ENCODE measurements around the gene SUSD3. TPM values are rescaled to one million over a fixed set of nuclear protein-coding genes. Genes with fewer than 3 reads are reported as not detected.
"Not testable (repeated sequence)": the region's sequence is repeated elsewhere in the genome, so short reads cannot be mapped to it uniquely, and the experiment has no call there.

The SUSD3 gene
- total RNA-seq, 1 donor: 0.09 TPM

- no peak for TF ChIP-seq CTCF (IDR thresholded peaks at IDR 0.05; ENCODE audit: insufficient read depth, low read length)
- no peak for DNase-seq (ENCODE audit: low read depth)
- no peak overlapping the region for H3K4me3 ChIP-seq (ENCODE audit: low read depth, low read length)
Measured at GRCh38 chr9:93114984-93115335, 56.5 kb downstream of the SUSD3 start.

- no peak overlapping the region for H3K4me3 ChIP-seq (ENCODE audit: low read depth, low read length)
- TF ChIP-seq CTCF (IDR thresholded peaks at IDR 0.05; ENCODE audit: insufficient read depth, low read length): no peak
- DNase-seq (ENCODE audit: low read depth): no peak
Measured at GRCh38 chr9:93115486-93116071, 57.1 kb downstream of the SUSD3 start.

GRCh38 chr9:93116072-93116961 lies 57.8 kb downstream of the SUSD3 start:
- H3K4me3 ChIP-seq (ENCODE audit: low read depth, low read length): no peak overlapping the region
- TF ChIP-seq CTCF (IDR thresholded peaks at IDR 0.05; ENCODE audit: insufficient read depth, low read length): no peak
- peak; percentile 55 for DNase-seq (ENCODE audit: low read depth)

GRCh38 chr9:93117521-93117920 lies 59.0 kb downstream of the SUSD3 start:
- not testable (repeated sequence) for H3K4me3 ChIP-seq (ENCODE audit: low read depth, low read length); DNase-seq (ENCODE audit: low read depth)

- no peak for DNase-seq (ENCODE audit: low read depth)
Measured at GRCh38 chr9:93117924-93118862, 59.7 kb downstream of the SUSD3 start.

GRCh38 chr9:93118863-93119702 lies 60.6 kb downstream of the SUSD3 start:
- TF ChIP-seq CTCF (IDR thresholded peaks at IDR 0.05; ENCODE audit: insufficient read depth, low read length): no peak
- H3K4me3 ChIP-seq (ENCODE audit: low read depth, low read length): no peak overlapping the region
- DNase-seq (ENCODE audit: low read depth): no peak

More at GRCh38 chr9:93117924-93118862, 59.7 kb downstream of the SUSD3 start:
- no peak for TF ChIP-seq CTCF (IDR thresholded peaks at IDR 0.05; ENCODE audit: insufficient read depth, low read length)
- no peak overlapping the region for H3K4me3 ChIP-seq (ENCODE audit: low read depth, low read length)

Data from fibroblast of the aortic adventitia (primary cell).